Measurements from ENCODE around the gene RGS7.
"Not testable (repeated sequence)": the region's sequence is repeated elsewhere in the genome, so short reads cannot be mapped to it uniquely, and the experiment has no call there.

Gene RGS7

DNA sequence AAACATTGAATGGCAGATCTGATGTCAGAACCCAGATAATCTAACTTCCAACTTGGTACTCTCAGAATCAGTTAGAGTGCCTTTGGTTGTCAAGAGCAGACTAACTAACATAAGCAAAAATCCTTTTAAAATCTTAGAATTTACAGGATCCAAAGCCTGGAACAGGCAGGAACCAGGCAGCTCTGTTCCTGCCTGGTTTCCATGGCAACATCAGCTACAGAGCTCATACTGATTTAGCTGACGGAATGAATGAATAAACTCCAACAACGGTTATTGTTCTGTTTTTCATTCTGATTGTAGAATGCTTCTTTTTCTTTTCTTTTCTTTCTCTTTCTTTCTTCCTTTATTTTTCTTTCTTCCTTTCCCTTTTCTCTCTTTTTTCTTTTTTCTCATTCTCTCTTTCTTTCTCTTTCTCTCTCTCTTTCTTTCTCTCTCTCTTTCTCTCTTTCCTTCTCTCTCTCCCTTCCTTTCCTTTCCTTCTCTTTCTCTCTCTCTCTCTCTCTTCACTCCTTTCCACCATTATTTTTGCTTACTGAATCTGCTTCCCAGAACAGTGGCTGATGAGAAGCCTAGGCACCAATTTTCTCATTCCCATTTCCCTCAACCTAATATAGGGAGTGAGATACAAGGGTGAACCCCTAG is 121.6 kb downstream of the RGS7 start:
- Histone ChIP-seq H3K4me3 (ENCODE audit: low read depth, low read length) (no peak overlapping the region), H3K36me3 (no peaks in the 10 kb centered on the region), H3K4me1 (no peaks in the 10 kb centered on the region), H3K27me3 (no peaks in the 10 kb centered on the region), H3K9me3 (no peaks in the 10 kb centered on the region)
- DNase-seq = no peak
- TF ChIP-seq, protein P1, sequence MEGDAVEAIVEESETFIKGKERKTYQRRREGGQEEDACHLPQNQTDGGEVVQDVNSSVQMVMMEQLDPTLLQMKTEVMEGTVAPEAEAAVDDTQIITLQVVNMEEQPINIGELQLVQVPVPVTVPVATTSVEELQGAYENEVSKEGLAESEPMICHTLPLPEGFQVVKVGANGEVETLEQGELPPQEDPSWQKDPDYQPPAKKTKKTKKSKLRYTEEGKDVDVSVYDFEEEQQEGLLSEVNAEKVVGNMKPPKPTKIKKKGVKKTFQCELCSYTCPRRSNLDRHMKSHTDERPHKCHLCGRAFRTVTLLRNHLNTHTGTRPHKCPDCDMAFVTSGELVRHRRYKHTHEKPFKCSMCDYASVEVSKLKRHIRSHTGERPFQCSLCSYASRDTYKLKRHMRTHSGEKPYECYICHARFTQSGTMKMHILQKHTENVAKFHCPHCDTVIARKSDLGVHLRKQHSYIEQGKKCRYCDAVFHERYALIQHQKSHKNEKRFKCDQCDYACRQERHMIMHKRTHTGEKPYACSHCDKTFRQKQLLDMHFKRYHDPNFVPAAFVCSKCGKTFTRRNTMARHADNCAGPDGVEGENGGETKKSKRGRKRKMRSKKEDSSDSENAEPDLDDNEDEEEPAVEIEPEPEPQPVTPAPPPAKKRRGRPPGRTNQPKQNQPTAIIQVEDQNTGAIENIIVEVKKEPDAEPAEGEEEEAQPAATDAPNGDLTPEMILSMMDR (IDR thresholded peaks at IDR 0.05; ENCODE audit: low read depth, low read length) = no peak

DNA sequence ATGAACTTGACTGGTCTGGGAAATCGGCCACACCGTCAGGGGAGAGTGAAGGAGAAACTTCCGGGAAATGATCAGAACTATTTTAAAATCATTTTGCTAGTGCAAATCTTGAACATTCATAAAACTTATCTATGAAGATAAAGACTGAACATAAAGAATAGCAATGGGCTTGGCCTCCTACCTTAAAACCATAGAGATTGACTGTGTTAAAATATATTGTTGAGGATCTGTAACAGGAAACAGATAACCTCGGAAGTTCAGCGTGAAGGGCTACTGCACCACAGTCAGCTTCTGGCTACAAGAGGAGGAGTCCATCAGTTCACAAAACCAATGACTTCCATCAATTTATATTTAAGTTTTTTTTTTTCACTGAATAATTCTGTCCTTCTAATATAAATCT is 127.3 kb downstream of the RGS7 start:
- no peaks in the 10 kb centered on the region for H3K4me1 ChIP-seq
- no peak for DNase-seq
- H3K9me3 ChIP-seq = no peaks in the 10 kb centered on the region
- H3K36me3 ChIP-seq = no peaks in the 10 kb centered on the region
- TF ChIP-seq, protein P1 (IDR thresholded peaks at IDR 0.05; ENCODE audit: low read depth, low read length) = no peak
- H3K27me3 ChIP-seq = no peaks in the 10 kb centered on the region
- no peak overlapping the region for H3K4me3 ChIP-seq (ENCODE audit: low read depth, low read length)

DNA sequence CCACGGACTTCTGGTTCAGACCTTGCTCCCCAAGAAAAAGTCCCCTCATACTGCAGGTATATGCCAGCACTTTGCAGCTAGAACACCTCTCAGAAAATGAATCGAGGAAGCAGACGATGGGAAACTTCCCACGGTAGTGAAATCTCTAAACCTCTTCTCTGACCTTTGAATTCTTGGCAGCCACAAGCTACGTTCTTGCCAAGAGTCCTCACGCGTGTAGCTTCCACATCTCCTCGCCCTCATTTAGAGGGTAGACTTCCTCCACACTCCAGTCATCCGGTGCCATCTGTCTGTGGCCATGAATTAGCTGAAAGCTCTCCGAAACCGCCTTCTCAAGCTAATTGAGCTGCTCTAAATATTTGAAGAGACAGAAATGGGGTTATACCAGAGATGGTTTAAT is 127.8 kb downstream of the RGS7 start:
- TF ChIP-seq, protein P1 (IDR thresholded peaks at IDR 0.05; ENCODE audit: low read depth, low read length) = no peak
- H3K9me3 ChIP-seq = no peaks in the 10 kb centered on the region
- H3K27me3 ChIP-seq = no peaks in the 10 kb centered on the region
- no peaks in the 10 kb centered on the region for H3K36me3 ChIP-seq
- H3K4me3 ChIP-seq (ENCODE audit: low read depth, low read length) = no peak overlapping the region
- no peaks in the 10 kb centered on the region for H3K4me1 ChIP-seq
- no peak for DNase-seq

DNA sequence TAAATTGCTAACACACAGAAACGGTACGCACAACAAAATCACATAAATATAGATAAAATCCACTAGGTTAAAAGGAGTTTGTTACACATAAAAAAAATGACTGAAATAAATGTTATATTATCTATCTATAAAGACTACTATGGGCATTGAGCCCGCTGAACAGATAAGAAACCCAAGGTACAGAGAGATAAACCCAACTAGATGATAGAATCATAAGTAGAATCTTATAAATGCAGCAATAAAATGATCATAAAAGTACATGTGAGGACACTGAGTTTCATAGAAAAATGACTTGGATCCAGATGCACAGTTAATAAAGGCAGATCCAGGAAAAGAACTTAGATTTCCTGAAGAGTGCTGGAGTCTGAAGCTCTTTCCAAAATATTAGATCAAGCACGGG is 128.7 kb downstream of the RGS7 start:
- Histone ChIP-seq H3K9me3 (no peaks in the 10 kb centered on the region), H3K4me1 (no peaks in the 10 kb centered on the region), H3K36me3 (no peaks in the 10 kb centered on the region), H3K4me3 (ENCODE audit: low read depth, low read length) (no peak overlapping the region), H3K27me3 (no peaks in the 10 kb centered on the region)
- no peak for DNase-seq
- TF ChIP-seq, protein P1 (IDR thresholded peaks at IDR 0.05; ENCODE audit: low read depth, low read length) = no peak

DNA sequence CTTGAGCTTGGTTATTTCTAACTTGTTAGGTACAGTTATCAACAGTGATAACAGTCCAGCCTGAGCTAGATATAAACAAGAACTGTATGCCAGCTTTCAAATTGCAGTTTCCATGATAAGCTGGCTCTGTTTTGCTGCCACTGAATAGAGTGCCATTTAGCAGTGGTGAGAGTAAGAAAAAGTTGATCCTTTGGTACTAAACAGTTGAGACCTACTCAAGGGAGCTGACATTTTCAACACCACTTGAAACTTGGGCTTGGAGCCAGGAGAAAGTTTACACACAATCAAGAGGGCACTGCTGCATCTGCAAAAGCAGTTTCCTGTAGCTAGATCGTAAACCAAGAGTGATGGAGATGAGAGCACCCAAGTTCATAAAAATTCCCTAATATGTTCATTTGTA is 131.3 kb downstream of the RGS7 start:
- no peaks in the 10 kb centered on the region for H3K27me3 ChIP-seq
- no peaks in the 10 kb centered on the region for H3K36me3 ChIP-seq
- H3K4me1 ChIP-seq = no peaks in the 10 kb centered on the region
- TF ChIP-seq, protein P1 (IDR thresholded peaks at IDR 0.05; ENCODE audit: low read depth, low read length) = no peak
- H3K9me3 ChIP-seq = 0 out of 2 replicates have a peak, but pooled peaks cover 2% of the 10 kb centered on the region
- no peak overlapping the region for H3K4me3 ChIP-seq (ENCODE audit: low read depth, low read length)
- no peak for DNase-seq

DNA sequence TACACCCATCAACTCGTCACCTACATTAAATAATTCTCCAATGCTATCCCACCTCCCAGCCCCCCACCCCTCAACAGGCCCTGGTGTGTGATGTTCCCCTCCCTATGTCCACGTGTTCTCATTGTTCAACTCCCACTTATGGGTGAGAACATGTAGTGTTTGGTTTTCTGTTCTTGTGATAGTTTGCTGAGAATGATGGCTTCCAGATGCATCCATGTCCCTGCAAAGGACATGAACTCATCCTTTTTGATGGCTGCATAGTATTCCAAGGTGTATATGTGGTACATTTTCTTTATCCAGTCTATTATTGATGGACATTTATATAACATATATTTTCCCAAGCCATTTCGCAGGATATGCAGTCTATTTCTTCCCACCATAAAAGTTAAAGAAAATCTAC is 132.8 kb downstream of the RGS7 start:
- not testable (repeated sequence) for H3K27me3 ChIP-seq; H3K4me3 ChIP-seq (ENCODE audit: low read depth, low read length); DNase-seq; H3K4me1 ChIP-seq; H3K36me3 ChIP-seq; H3K9me3 ChIP-seq

DNA sequence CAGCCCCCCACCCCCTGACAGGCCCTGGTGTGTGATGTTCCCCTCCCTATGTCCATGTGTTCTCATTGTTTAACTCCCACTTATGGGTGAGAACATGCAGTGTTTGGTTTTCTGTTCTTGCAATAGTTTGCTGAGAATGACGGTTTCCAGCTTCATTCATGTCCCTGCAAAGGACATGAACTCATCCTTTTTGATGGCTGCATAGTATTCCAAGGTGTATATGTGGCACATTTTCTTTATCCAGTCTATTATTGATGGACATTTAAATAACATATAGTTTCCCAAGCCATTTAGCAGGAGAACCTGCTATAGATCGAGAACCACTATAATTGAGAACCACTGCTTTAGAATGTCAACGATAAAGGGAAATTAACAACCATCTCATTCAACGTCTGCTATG is 134.2 kb downstream of the RGS7 start:
- H3K4me3 ChIP-seq (ENCODE audit: low read depth, low read length); H3K36me3 ChIP-seq; H3K27me3 ChIP-seq; DNase-seq; H3K9me3 ChIP-seq; H3K4me1 ChIP-seq: not testable (repeated sequence)
